Measurements from ENCODE around the gene SLC15A4.

Gene SLC15A4

DNA sequence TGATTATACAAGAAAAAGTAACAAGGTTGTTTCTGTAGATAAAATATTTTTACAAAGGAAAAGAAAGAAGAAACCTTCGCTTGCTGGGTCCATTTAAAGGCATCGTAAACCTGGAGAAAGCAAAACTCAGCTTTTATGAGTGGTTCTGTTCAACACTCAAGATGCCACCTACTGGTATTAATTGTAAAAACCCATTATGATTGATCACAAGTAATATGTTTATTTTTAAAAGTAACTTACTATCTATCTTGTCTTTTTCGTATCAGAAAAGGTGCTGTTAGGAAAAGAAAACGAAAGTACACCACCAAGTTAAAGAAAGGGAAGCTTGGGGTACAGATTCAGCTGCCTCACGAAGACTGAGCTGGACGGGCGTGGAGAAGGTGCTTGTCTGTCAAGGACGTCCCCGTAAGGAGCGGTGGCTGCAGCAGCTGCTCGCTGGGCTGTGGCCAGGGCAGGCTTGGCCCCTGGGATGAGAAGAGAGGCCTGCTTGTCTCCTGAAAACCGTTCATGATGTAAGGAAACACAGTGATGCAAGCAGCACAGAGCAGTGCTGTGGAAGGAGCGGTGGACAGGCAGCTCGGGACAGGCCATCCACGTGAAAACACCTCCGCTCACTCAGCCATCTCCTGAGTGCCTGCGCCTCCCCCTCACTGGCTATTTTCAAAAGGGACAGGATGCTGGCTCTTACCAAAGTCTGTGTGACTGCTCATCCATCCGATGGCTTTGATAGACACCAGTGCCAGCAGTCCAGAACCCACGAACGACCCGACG, 25.0 kb downstream of the SLC15A4 start:
- peak; percentile 41 for DNase-seq (ENCODE audit: low spot score)
- in situ Hi-C loops (cut with MboI; ENCODE audit: low pct_unique_long_range_greater_than_20kb, low sequenced_read_pairs, unreplicated experiment), result no loop called here
- TF ChIP-seq, protein P1, sequence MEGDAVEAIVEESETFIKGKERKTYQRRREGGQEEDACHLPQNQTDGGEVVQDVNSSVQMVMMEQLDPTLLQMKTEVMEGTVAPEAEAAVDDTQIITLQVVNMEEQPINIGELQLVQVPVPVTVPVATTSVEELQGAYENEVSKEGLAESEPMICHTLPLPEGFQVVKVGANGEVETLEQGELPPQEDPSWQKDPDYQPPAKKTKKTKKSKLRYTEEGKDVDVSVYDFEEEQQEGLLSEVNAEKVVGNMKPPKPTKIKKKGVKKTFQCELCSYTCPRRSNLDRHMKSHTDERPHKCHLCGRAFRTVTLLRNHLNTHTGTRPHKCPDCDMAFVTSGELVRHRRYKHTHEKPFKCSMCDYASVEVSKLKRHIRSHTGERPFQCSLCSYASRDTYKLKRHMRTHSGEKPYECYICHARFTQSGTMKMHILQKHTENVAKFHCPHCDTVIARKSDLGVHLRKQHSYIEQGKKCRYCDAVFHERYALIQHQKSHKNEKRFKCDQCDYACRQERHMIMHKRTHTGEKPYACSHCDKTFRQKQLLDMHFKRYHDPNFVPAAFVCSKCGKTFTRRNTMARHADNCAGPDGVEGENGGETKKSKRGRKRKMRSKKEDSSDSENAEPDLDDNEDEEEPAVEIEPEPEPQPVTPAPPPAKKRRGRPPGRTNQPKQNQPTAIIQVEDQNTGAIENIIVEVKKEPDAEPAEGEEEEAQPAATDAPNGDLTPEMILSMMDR (IDR thresholded peaks at IDR 0.05; ENCODE audit: extremely low read depth, insufficient read depth, missing control alignments), result peak; percentile 19

DNA sequence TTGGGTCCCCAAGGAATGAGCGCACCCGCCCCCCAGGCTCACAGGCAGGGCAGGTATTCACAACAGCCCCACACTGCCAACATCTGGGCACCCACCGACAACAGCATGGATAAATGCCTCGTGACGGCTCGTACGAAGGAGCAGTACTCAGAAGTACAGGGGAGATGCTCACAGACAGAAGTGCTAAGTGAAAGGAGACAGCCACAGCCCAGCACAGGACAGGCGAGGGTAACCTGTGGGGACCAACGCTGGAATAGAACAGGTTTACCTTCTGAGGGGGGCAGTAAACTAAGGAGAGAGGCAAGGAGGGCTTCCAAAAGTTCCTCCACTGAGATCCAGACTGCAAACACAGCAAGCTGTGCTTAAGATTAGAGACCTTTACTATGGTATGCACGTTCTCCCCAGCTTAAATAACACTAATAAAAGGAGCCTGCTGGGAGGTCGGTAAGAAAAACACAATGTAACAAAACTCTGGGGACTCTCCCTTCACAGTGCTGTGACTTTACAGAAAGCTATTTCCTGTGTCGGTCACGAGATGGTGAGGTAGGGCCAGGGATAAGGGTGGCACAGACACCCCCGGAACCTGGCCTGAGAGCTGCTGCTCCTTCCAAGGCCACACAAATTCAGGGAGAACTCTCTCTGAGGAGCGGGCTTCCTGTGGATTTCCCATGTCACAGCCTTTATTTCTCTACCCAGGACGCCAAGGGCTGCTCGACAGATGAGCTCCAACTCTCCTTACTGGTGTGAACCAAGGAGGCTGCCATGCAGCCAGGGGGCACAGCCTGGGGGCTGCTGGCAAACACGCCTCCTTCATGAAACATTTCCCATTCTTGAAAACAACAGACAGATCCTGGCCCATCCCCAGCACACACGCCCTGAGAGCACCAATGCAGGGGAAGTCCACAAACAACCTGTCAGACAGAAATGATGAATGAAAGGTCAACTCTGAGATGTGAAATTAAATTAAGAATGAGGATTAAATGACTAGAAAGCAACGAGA, 26.3 kb downstream of the SLC15A4 start:
- TF ChIP-seq, protein P1 (IDR thresholded peaks at IDR 0.05; ENCODE audit: extremely low read depth, insufficient read depth, missing control alignments), result no peak
- DNase-seq (ENCODE audit: low spot score), result peak; percentile 37
- in situ Hi-C loops (cut with MboI; ENCODE audit: low pct_unique_long_range_greater_than_20kb, low sequenced_read_pairs, unreplicated experiment), result no loop called here

DNA sequence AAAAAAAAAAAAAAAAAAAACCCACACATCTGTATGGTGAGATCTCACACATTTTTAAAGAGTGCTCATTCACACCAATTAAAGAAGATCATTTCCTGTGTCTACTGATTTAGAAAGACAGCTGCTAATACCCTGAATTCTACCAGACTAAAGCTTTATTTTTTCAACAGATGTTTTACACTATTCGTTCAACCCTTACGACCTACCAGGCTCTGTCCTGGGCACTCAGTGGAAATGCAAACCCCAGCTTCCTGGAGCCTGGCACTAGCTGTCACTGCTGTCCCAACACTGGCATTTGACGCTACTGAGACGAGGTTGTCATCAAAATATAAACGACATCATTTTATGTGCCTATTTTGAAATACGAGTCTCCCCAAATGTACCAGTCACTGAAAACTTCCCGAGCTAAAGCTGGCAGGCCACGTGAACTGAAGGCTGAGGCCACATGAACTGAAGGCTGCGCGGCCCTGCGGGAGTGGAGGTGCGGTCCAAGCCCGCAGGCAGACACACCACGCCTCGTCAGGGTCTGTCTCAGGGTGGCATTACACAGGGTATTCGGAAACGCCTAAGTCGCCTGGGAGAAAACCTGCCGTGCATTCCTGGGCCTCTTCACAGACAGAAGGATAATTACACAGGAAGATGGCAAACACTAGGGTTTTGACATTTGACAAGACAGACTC, 27.2 kb downstream of the SLC15A4 start:
- in situ Hi-C loops (cut with MboI; ENCODE audit: low pct_unique_long_range_greater_than_20kb, low sequenced_read_pairs, unreplicated experiment), result no loop called here
- TF ChIP-seq, protein P1 (IDR thresholded peaks at IDR 0.05; ENCODE audit: extremely low read depth, insufficient read depth, missing control alignments), result no peak

DNA sequence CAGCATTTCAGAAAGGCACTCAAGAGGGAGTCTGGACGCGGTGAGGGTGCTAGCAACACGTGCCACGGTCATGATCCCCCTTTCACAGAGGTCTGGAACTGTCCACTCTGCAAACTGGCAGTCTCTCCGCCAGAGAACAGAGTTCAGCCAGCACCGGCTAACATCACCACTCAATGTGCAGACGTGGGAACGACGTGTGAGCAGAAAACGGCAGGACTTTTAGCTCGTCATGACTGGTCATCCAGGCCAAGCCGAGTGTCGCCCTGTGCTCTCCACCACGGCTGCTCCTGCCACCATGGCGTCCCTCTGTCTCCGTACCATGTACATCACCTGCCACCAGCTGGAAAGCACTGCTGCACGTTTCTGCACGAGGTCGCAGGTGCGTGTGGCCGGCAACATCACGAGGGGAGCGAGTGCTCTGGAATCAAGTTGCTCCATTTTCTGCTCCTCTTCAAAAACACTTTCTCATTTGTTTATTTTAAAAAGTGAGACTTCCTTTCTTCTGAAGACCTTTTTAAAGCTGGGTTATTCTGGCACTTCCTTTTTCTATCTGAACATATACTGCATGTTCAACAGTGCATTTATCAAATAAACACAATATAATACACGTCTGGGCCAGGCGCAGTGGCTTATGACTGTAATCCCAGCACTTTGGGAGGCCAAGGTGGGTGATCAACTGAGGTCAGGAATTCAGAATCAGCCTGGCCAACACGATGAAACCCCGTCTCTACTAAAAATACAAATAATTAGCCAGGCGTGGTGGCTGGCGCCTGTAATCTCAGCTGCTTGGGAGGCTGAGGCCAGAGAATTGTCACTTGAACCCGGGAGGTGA, 28.0 kb downstream of the SLC15A4 start:
- no peak for DNase-seq (ENCODE audit: low spot score)
- TF ChIP-seq, protein P1 (IDR thresholded peaks at IDR 0.05; ENCODE audit: extremely low read depth, insufficient read depth, missing control alignments), result no peak
- in situ Hi-C loops (cut with MboI; ENCODE audit: low pct_unique_long_range_greater_than_20kb, low sequenced_read_pairs, unreplicated experiment), result no loop called here

More for the DNA sequence above, 27.2 kb downstream of the SLC15A4 start:
- DNase-seq (ENCODE audit: low spot score), result peak; percentile 28

DNA sequence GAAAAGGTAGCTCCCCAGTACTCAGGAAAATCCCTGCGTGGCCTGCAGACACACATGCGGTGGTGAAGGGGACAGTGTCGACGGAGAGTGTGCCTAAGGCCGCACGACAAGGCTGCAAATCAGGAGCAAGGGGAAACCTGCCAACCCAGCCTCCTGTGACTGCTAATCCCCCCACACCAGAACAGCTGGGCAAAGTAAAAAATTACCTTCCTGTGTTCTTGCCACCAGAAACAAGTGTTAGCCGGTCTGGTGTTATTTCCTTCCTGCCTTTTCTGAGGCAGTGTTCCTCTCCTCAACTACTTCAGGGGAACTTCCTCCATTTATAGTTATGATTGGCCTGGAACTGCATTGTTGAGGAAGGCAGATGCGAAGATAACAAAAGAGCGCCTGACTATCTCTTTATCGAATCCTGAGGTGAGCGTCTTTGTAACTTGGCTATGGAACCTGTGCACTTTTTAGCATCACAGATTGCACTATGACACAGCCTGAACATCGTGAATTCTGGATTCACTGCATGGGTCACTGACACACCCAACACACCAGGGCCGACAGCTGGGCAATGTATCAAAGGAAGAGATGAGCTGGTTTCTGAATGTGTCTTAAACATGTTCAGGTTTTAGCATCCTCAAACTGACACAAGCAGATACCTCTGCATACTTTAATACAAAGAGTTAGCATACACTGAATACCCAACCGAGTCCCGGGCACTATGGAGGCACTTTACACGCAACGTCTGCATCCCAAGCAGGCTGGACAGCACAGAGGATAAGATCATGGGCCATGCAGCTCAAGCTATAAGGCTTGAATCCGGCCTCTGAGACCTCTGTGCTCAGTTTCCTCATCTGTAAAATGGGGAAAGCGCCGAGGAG, 28.9 kb downstream of the SLC15A4 start:
- peak; percentile 28 for DNase-seq (ENCODE audit: low spot score)
- in situ Hi-C loops (cut with MboI; ENCODE audit: low pct_unique_long_range_greater_than_20kb, low sequenced_read_pairs, unreplicated experiment), result no loop called here
- TF ChIP-seq, protein P1 (IDR thresholded peaks at IDR 0.05; ENCODE audit: extremely low read depth, insufficient read depth, missing control alignments), result no peak

All from GM13977 (cell line).